ENCODE data around the gene COG1. TPM values are rescaled to one million over a fixed set of nuclear protein-coding genes. Genes with fewer than 3 reads are reported as not detected.

The COG1 gene
- total RNA-seq, 1 donor from 2014 or later, result 45.1 TPM

DNA sequence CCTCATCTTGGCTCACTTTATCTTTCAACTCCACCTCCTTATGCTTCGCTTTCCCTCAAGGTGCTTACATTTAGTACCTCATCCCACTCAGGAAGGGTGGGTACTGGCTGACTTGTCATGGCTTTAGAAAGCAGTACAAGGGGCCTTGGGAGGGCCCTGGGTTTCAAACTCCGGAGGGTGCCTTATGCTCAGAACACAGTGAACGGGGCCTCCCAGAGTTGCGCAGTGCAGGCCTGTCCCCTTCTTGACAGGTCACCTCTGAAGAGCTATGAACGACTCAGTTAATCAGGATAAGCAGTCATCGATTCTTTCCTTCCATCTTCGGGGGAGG is 6.0 kb downstream of the COG1 start:
- peaks cover 13% of the 10 kb centered on the region for H3K4me1 Mint-ChIP-seq (ENCODE audit: low read depth)
- no peaks in the 10 kb centered on the region for H3K27me3 Mint-ChIP-seq (ENCODE audit: low read depth)
- H3K9me3 Mint-ChIP-seq (ENCODE audit: low read depth), result no peaks in the 10 kb centered on the region
- H3K4me3 Mint-ChIP-seq (ENCODE audit: unreplicated experiment), result no peak overlapping the region
- peaks cover 64% of the 10 kb centered on the region for H3K36me3 Mint-ChIP-seq (ENCODE audit: low read depth)
- no peak for DNase-seq (ENCODE audit: low spot score)
- TF ChIP-seq CTCF (IDR thresholded peaks at IDR 0.05), result no peak
- no peak overlapping the region for H3K27ac Mint-ChIP-seq (ENCODE audit: unreplicated experiment)

DNA sequence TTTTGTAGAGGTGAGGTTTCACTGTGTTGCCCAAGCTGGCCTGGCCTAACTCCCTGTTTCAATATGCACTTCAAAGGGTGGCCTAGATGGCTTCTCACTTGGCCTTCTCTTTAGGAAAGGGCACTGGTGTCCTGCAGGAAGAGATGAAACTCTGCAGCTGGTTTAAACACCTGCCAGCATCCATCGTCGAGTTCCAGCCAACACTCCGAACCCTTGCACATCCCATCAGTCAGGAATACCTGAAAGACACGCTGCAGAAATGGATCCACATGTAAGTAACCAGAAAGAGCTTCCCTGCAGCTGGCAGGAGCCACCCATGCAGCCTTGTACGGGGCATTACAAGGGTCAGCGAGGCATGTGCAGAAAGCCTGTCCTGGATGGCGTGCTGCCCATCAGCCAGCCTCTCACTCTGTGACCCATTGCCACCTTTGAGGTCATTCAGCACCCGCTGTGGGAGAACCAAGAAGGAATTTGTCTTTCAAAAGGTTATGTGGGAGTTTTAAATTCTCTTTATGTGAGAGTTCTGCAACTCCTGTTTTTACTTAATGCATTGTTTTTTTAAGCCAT is 7.0 kb downstream of the COG1 start:
- H3K27me3 Mint-ChIP-seq (ENCODE audit: low read depth), result no peaks in the 10 kb centered on the region
- H3K4me3 Mint-ChIP-seq (ENCODE audit: unreplicated experiment), result no peak overlapping the region
- no peak overlapping the region for H3K27ac Mint-ChIP-seq (ENCODE audit: unreplicated experiment)
- peaks cover 5% of the 10 kb centered on the region for H3K4me1 Mint-ChIP-seq (ENCODE audit: low read depth)
- no peaks in the 10 kb centered on the region for H3K9me3 Mint-ChIP-seq (ENCODE audit: low read depth)
- peaks cover 67% of the 10 kb centered on the region for H3K36me3 Mint-ChIP-seq (ENCODE audit: low read depth)
- DNase-seq (ENCODE audit: low spot score), result no peak
- TF ChIP-seq CTCF (IDR thresholded peaks at IDR 0.05), result no peak

DNA sequence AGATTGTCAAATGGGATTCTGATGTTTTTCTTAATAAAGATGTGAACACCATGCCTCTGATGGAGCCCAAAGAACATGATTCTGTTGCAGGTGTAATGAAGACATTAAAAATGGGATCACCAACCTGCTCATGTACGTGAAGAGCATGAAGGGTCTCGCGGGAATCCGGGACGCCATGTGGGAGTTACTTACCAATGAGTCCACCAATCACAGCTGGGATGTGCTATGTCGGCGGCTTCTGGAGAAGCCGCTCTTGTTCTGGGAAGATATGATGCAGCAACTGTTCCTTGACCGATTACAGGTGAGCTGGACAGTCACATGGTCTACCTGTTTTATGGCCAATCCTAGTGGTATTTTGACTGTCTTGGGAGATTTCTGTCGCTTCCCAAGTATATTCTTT is 7.6 kb downstream of the COG1 start:
- no peak for TF ChIP-seq CTCF (IDR thresholded peaks at IDR 0.05)
- H3K36me3 Mint-ChIP-seq (ENCODE audit: low read depth), result peaks cover 71% of the 10 kb centered on the region
- H3K9me3 Mint-ChIP-seq (ENCODE audit: low read depth), result no peaks in the 10 kb centered on the region
- no peaks in the 10 kb centered on the region for H3K4me1 Mint-ChIP-seq (ENCODE audit: low read depth)
- H3K27ac Mint-ChIP-seq (ENCODE audit: unreplicated experiment), result no peak overlapping the region
- H3K4me3 Mint-ChIP-seq (ENCODE audit: unreplicated experiment), result no peak overlapping the region
- H3K27me3 Mint-ChIP-seq (ENCODE audit: low read depth), result no peaks in the 10 kb centered on the region
- DNase-seq (ENCODE audit: low spot score), result no peak

DNA sequence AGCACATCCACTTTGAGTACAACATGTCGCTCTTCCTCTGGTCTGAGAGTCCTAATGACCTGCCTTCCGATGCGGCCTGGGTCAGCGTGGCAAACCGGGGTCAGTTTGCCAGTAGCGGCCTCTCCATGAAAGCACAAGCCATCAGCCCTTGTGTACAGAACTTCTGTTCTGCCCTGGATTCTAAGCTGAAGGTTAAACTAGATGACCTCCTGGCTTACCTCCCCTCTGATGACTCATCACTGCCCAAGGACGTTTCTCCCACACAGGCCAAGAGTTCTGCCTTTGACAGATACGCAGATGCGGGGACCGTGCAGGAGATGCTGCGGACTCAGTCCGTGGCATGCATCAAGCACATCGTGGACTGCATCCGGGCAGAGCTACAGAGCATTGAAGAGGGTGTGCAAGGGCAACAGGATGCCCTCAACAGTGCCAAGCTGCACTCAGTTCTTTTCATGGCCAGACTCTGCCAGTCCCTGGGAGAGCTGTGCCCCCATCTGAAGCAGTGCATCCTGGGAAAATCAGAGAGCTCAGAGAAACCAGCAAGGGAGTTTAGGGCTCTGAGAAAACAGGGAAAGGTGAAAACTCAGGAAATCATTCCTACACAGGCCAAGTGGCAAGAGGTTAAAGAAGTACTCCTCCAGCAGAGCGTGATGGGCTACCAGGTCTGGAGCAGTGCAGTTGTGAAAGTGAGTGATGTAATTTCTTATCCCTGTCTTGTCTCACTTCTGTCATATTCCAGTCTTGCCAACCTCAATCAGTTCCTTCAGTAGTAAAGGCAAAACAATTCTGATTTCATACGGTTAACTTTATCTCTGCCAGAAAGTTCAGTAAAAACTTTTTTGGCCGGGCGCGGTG is 8.6 kb downstream of the COG1 start:
- H3K9me3 Mint-ChIP-seq (ENCODE audit: low read depth), result no peaks in the 10 kb centered on the region
- H3K27ac Mint-ChIP-seq (ENCODE audit: unreplicated experiment), result peak overlapping the region; percentile 29
- H3K36me3 Mint-ChIP-seq (ENCODE audit: low read depth), result peaks cover 70% of the 10 kb centered on the region
- no peaks in the 10 kb centered on the region for H3K4me1 Mint-ChIP-seq (ENCODE audit: low read depth)
- no peak overlapping the region for H3K4me3 Mint-ChIP-seq (ENCODE audit: unreplicated experiment)
- no peak for DNase-seq (ENCODE audit: low spot score)
- TF ChIP-seq CTCF (IDR thresholded peaks at IDR 0.05), result no peak
- H3K27me3 Mint-ChIP-seq (ENCODE audit: low read depth), result no peaks in the 10 kb centered on the region

DNA sequence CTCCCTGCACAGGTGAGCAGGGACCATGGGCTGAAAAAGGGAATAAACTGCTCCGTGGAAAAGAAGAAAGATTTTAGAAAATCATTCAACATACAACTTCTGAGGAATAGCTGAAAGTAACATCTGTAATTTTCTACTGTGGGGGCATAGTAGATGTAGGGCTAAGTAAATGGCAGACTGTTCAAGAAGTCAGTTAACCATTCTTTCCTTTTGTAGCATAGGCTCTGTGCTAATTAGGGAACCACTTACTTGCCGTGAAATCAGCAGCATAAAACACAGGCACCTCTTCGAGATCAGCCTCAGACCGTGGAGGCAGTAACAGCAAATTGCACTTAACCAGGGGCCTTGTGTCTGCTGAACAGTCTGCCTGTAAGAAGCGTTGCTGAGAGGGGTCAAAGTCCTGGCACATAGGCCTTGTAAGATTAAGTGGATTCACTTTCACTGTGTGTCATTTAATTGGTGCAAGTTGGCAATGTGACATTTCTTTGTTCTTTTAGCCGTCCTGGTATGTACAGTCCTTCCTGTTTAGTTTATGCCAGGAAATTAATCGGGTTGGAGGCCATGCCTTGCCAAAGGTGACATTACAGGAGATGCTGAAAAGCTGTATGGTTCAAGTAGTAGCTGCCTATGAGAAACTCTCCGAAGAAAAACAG is 10.4 kb downstream of the COG1 start:
- H3K27me3 Mint-ChIP-seq (ENCODE audit: low read depth), result no peaks in the 10 kb centered on the region
- peaks cover 66% of the 10 kb centered on the region for H3K36me3 Mint-ChIP-seq (ENCODE audit: low read depth)

More for the DNA sequence above, 10.4 kb downstream of the COG1 start:
- no peak for TF ChIP-seq CTCF (IDR thresholded peaks at IDR 0.05)
- no peaks in the 10 kb centered on the region for H3K4me1 Mint-ChIP-seq (ENCODE audit: low read depth)
- DNase-seq (ENCODE audit: low spot score), result no peak
- H3K27ac Mint-ChIP-seq (ENCODE audit: unreplicated experiment), result no peak overlapping the region
- H3K4me3 Mint-ChIP-seq (ENCODE audit: unreplicated experiment), result no peak overlapping the region
- H3K9me3 Mint-ChIP-seq (ENCODE audit: low read depth), result no peaks in the 10 kb centered on the region
